ENCODE data around the gene SFT2D1. TPM values are rescaled to one million over a fixed set of nuclear protein-coding genes. Genes with fewer than 3 reads are reported as not detected.
A peak's percentile ranks its signal among the peaks of the same experiment; 100 is the strongest.

SFT2D1 gene
- total and polyA plus RNA-seq, 2 of the 4 experiments (the other 2 are of a cell fraction) = 10.2 to 45.8 TPM

DNA sequence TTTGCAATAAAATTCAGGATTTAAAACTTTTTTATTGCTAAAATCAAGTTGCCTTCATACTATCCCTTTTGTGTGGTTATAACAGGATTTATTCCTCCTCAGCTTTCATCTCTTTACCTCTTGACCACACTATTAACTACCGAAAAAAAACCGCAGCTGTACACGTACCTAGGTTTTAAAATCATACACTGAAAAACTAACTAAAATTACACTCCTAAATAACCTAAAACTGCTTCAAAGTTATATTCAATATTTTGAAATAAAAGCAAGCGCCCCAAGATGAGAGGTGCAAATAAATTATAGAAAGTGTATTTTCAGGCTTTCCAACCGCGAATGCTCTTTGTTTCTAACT, 39.0 kb upstream of the SFT2D1 start:
- no peak overlapping the region for H3K14ac ChIP-seq (replicated peaks; ENCODE audit: low read depth, low read length)
- no CpG with 5 or more reads among the region's 6 CpGs for WGBS, 2 experiments (ENCODE audit: extremely low coverage in 2 of 2, insufficient read length in 1 of 2)
- TF ChIP-seq RFX5 (IDR thresholded peaks at IDR 0.05; ENCODE audit: low read depth, low read length) = no peak
- no peak for TF ChIP-seq MXI1 (IDR thresholded peaks at IDR 0.05; ENCODE audit: borderline replicate concordance, low read depth, low read length)
- no peak for TF ChIP-seq BHLHE40 (IDR thresholded peaks at IDR 0.05; ENCODE audit: low read depth, low read length)
- TF ChIP-seq, protein P1, sequence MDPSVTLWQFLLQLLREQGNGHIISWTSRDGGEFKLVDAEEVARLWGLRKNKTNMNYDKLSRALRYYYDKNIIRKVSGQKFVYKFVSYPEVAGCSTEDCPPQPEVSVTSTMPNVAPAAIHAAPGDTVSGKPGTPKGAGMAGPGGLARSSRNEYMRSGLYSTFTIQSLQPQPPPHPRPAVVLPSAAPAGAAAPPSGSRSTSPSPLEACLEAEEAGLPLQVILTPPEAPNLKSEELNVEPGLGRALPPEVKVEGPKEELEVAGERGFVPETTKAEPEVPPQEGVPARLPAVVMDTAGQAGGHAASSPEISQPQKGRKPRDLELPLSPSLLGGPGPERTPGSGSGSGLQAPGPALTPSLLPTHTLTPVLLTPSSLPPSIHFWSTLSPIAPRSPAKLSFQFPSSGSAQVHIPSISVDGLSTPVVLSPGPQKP (IDR thresholded peaks at IDR 0.05; ENCODE audit: borderline replicate concordance, low read depth, low read length) = no peak
- TF ChIP-seq RCOR1 (IDR thresholded peaks at IDR 0.05; ENCODE audit: insufficient replicate concordance, low read length) = no peak
- TF ChIP-seq MAFK (IDR thresholded peaks at IDR 0.05; ENCODE audit: low read depth, low read length) = no peak
- TF ChIP-seq CHD1 (IDR thresholded peaks at IDR 0.05; ENCODE audit: low read depth, low read length) = no peak
- no peak for TF ChIP-seq POLR2A (IDR thresholded peaks at IDR 0.05; ENCODE audit: low read depth, low read length)
- TF ChIP-seq RAD21 (IDR thresholded peaks at IDR 0.05; ENCODE audit: low read length) = no peak
- TF ChIP-seq CTCF (conservative IDR thresholded peaks at IDR 0.05; ENCODE audit: low read depth, low read length) = no peak
- TF ChIP-seq MAZ (IDR thresholded peaks at IDR 0.05; ENCODE audit: borderline replicate concordance, low read depth, low read length) = no peak
- TF ChIP-seq SMC3 (IDR thresholded peaks at IDR 0.05; ENCODE audit: low read depth, low read length) = no peak
- TF ChIP-seq FOS (IDR thresholded peaks at IDR 0.05; ENCODE audit: low read depth, low read length) = no peak
- TF ChIP-seq CEBPB (IDR thresholded peaks at IDR 0.05; ENCODE audit: low read depth, low read length) = no peak
- TF ChIP-seq, protein P2, sequence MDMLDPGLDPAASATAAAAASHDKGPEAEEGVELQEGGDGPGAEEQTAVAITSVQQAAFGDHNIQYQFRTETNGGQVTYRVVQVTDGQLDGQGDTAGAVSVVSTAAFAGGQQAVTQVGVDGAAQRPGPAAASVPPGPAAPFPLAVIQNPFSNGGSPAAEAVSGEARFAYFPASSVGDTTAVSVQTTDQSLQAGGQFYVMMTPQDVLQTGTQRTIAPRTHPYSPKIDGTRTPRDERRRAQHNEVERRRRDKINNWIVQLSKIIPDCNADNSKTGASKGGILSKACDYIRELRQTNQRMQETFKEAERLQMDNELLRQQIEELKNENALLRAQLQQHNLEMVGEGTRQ (IDR thresholded peaks at IDR 0.05; ENCODE audit: low read depth, low read length) = no peak
- no peak for TF ChIP-seq NFE2L2 (IDR thresholded peaks at IDR 0.05; ENCODE audit: low read depth, low read length)
- in situ Hi-C loops (cut with MboI; ENCODE audit: low sequenced_read_pairs) (no loop called here), intact Hi-C loops (cut with micrococcal nuclease) (loop anchor here (5.0 kb wide), 1 partner anchor 104 kb away; no protein-coding TSS in a partner anchor), dilution Hi-C loops (cut with HindIII; ENCODE audit: low sequenced_read_pairs, unreplicated experiment) (no loop called here)
- H4K91ac ChIP-seq (ENCODE audit: insufficient read depth, low read depth, low read length) = no peak overlapping the region
- POLR2A ChIA-PET (ENCODE audit: unreplicated experiment) = no interaction called here
- no peak overlapping the region for H3K56ac ChIP-seq (ENCODE audit: extremely low read depth, insufficient read depth, low read length)
- peak overlapping the region; percentile 87 for H3K4me3 ChIP-seq (ENCODE audit: insufficient read depth, low read depth, low read length)
- no peaks in the 10 kb centered on the region for H3K9me3 ChIP-seq (ENCODE audit: control insufficient read depth, insufficient read depth, low read length)
- peaks cover 0 to 5% of the 10 kb centered on the region in 2 experiments; a peak in 2 of 4 replicates for H3K79me1 ChIP-seq (ENCODE audit: low read depth in 1 of 2, low read length in 2 of 2)
- H3K36me3 ChIP-seq (ENCODE audit: control insufficient read depth, insufficient read depth, low read length) = no peaks in the 10 kb centered on the region
- H3K9me1 ChIP-seq (ENCODE audit: insufficient read depth, low read length) = no peaks in the 10 kb centered on the region
- H2BK5ac ChIP-seq (ENCODE audit: low read depth, low read length, poor library complexity, severe bottlenecking) = no peak overlapping the region
- H2AK9ac ChIP-seq (replicated peaks; ENCODE audit: low read depth, low read length, poor library complexity) = no peak overlapping the region
- H2AFZ ChIP-seq (replicated peaks; ENCODE audit: low read length, poor library complexity) = no peak overlapping the region
- H3K27me3 ChIP-seq (ENCODE audit: control insufficient read depth, insufficient read depth, low read length) = no peaks in the 10 kb centered on the region
- DNase-seq = no peak
- no peak overlapping the region for H2BK120ac ChIP-seq (ENCODE audit: low read depth, low read length)
- no peak overlapping the region for H4K5ac ChIP-seq (ENCODE audit: low read depth, low read length)
- no peak overlapping the region for H3K27ac ChIP-seq (ENCODE audit: insufficient read depth, low read length)
- no TSS peak for BruUV-seq (replicated peaks)
- H2AK5ac ChIP-seq (ENCODE audit: low read depth, low read length) = no peak overlapping the region
- no peak for ATAC-seq (ENCODE audit: low read depth)
- H3K4me1 ChIP-seq (ENCODE audit: control insufficient read depth, insufficient read depth, low read length) = no peaks in the 10 kb centered on the region
- no peak overlapping the region for H3K23ac ChIP-seq (ENCODE audit: low read depth, low read length)
- no peak overlapping the region; the same call in 1 of the 2 replicates for H3K9ac ChIP-seq (ENCODE audit: low read depth, low read length)
- CTCF ChIA-PET = interaction anchor here (0.6 to 1.3 kb wide), 8 partner anchors 8 to 105 kb away, joined by 3 to 6 read pairs (median 4); no protein-coding TSS in a partner anchor
- no peak overlapping the region for H2BK15ac ChIP-seq (ENCODE audit: low read depth, low read length)
- no peak overlapping the region for H3K18ac ChIP-seq (ENCODE audit: low read depth, low read length)
- H4K20me1 ChIP-seq (ENCODE audit: insufficient read depth, low read length) = no peaks in the 10 kb centered on the region
- no peak overlapping the region for H4K8ac ChIP-seq (ENCODE audit: low read depth in 2 of 2, low read length in 2 of 2)
- peak overlapping the region; percentile 70 for H3K4me2 ChIP-seq (ENCODE audit: low read depth, low read length)
- H3K4ac ChIP-seq (ENCODE audit: low read depth, low read length) = no peak overlapping the region
- H2BK20ac ChIP-seq (ENCODE audit: low read depth, low read length) = no peak overlapping the region
